GM19463 (cell line): ENCODE results near the gene NEUROD6.
A peak's percentile ranks its signal among the peaks of the same experiment; 100 is the strongest.

Experiments used
- ATAC-seq: cut with Tn5 transposase; IDR thresholded peaks from one replicate; pipeline ENCODE4 v1.9.1; 2021; ENCODE audit warnings: mild to moderate bottlenecking, moderate library complexity; ENCODE audit not compliant: unreplicated experiment

Gene NEUROD6

GRCh38 chr7:31340603-31341002, at the start of gene NEUROD6:
Gene NEUROD6 (minus strand): TSS chr7:31340726. CDS start chr7:31339268, 1,458 bp downstream.
- ATAC-seq = no peak

GRCh38 chr7:31384466-31384865, 43.9 kb upstream of the NEUROD6 start:
- no peak for ATAC-seq

GRCh38 chr7:31382722-31383121, 42.2 kb upstream of the NEUROD6 start:
- ATAC-seq = no peak

DNA sequence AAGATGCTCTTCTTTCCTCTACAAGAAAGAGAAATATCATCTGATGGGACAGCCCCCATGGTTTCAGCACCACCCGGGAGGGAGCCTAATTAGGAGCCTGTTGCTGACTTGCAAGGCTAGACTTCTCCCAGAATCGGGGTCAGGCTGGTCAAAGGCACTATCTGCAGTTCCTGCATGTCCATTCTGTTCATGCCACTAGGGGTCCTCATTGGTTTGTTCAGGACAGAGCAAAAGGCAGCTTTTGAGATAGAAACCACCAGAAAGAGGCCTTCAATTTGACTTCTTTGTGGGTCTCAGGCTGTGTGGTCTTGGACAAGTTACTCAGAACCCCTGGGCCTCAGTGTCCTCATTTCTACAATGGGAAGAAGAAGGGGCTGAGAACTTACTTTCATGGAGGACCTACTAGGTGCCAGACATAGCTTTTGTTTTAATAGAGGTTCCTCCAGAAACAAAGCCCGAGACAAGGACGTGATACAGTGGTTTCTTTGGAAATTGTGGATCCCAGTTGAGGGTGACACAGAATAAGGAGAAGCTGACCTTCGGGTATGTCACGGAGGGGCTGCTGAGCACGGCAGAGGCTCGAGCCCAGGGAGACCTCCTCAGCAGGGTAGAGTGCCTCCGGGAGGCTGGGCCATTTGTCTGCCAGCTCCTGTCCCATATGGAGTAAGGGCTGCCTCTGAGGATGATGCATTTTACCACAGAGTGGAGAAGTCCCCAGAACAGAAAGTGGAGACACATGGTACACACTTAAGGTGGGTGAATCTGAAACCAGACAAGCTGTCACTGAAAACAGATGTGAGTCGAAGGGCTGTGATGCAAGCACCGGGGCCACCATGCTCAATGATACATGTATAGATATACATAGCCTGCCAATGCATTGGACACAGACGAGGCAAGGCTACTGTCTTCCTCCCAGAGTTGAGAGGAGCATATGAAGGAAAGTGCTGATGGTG, 33.1 kb upstream of the NEUROD6 start:
- peak; percentile 74 for ATAC-seq

DNA sequence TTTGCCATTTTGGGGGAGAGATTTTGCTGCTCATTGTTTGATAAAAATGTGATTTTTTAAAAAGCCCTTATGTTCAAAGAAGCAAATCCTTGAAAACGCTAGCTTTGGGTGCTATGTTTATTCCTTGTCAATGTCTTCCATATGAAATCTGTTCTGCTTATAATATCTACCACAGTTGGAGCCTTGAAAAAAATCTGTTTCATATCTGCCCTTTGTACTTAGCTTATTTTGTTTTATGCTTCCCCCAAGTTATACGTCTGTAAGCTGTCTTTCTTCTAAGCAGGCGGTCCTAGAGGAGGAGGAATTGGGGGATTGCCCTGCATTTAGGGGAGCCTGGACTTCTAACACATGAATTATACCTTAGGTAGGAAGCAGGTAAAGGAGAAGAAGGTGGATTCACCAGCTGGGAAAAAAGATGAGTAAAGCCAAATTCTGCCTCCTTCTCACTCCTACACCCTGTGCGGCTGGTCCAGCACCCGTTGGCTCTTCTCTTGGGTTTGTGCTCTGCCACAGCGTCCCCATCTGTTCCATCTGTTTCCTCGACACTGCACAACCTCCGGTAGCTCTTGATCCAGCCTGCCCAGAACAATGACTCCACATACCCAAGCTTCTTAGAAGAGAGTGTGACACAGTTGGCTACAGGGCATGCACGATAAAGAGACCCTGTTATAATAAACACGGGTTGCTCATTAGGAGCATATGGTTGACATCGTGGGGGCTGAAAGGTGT, 31.9 kb upstream of the NEUROD6 start:
- no peak for ATAC-seq

DNA sequence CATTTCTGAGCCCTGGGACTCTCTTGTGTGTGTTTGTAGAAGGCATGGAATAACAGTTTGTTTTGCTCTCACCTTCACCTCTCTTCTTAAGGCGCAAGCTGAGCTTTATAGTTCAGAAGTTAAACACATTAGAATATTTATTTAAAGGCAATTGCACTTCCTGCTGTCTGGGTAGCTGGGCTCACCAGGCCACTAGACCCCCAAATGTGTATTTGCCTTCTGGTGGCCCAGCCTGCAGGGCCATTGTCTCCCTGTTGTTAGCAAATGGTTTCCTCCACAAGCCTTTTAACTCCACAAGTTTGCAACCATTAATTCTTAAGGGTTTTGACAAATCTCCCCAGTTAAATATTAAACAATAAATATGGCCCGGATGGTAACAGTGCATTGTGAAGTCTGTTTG, 31.1 kb upstream of the NEUROD6 start:
- ATAC-seq = no peak

GRCh38 chr7:31370609-31371008, 30.1 kb upstream of the NEUROD6 start:
- no peak for ATAC-seq

DNA sequence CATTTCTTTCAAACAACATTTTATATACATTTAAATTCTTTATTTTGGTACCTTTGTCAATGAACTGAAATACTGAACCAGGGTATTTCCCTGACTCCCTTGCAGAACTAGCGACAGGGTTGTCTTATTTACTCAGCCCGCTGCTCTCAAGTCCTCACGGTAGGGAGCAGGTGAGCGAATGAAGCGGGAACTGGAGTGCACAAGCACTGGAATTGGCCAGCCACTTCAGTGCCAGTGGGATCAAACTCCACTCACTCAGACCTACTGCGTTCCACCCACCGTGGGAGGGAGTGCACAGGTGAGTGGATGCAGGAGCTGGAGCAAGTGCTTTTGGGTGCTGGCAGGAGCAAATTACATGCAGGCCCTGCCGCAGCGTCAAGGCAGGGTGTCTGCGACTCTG, 28.1 kb upstream of the NEUROD6 start:
- no peak for ATAC-seq

DNA sequence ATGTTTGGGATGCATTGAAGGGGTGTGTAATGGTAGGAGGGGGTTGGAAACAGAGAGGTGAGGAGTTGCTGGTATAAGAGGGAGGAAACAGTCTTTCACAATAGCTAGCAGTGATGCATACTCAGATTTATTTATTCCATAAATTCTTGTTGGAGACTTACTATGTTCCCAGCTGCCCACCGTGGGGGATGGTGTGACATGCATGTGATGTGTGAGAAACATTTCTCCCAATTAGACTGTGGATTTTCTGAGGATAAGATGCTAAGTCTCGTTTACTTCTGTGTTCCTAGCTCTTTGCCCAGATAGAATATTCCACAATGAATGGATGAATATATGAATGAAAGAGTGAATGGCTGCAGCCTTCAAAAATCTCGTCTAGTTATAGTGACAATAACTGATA, 23.0 kb upstream of the NEUROD6 start:
- ATAC-seq = no peak

GRCh38 chr7:31363051-31363450, 22.5 kb upstream of the NEUROD6 start:
- ATAC-seq = no peak

GRCh38 chr7:31362401-31362800, 21.9 kb upstream of the NEUROD6 start:
- no peak for ATAC-seq

DNA sequence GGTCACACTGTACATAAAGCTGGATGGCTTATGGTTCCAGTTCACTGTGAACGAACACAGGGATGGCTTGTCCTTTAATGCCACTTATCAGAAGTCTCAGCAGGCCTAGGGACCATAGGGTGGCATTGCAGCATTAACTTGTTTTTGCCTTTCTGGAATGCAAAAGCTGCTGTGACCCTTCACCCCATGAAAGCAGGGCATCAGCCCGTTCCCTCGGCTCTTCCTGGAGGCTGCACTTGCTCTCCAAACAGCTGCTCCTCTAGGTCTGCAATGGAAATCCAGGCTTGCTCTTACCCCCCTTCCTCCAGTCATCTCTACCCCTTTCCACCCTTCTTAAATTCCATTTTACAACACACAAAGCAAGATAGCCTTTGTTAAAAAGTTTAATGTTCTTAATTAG, 17.9 kb upstream of the NEUROD6 start:
- no peak for ATAC-seq

DNA sequence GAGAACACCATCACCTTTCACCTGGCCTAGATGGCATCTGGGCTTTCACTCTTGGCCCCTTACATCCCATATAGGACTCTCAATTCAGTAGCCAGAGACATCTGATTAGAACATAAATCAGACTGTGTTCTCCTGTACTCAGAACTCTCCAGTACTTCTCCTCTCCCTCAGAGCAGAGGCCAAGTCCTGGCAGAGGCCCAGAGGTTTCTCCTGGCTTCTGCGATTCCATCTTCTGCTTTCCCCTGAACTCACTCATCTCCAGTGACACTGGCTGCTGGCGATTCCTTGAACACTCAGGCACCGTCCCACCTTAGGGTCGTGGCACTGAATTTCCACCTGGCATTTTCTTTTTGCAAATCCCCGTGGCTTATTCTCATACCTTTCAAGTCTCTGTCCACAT, 4.9 kb upstream of the NEUROD6 start:
- ATAC-seq = no peak

DNA sequence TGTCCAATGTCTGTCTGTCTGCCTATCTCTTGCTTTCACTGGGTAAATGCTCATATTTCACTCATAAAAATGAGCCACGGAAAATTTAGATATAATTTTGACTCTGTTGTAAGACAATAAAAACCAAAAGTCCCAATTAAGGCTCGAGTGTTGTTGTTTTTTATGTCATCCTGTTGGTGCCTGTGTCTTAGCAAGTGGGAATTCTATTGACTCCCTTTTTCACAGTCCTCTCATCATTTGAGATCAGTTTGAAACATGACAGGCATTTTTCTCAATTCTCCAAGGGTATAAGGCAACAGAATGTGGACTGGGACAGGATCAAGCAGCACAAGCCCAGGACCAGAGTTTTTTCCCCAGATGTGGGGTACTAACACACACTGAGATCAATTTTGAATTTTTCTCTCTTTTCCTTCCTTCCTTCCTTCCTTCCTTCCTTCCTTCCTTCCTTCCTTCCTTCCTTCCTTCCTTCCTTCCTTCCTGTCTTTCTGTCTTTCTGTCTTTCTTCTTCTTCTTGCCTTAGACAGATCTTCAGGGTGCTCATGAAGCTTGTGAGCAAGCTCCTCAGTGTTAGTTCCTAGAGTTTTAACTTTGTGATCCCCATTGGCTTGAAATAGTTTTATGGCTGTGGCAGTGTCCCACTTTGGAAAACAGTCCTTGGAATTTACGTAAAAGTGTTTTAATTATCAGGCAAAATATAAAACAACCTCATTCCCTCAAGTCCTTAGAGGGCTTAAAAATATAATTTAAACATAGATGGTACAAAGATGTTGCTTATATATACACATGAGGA, 3.2 kb upstream of the NEUROD6 start:
- ATAC-seq = no peak

- ATAC-seq = no peak
Observed at GRCh38 chr7:31341141-31341540, 615 bp upstream of the NEUROD6 start.

GRCh38 chr7:31340051-31340450, 475 bp downstream of the NEUROD6 start:
- ATAC-seq = no peak

DNA sequence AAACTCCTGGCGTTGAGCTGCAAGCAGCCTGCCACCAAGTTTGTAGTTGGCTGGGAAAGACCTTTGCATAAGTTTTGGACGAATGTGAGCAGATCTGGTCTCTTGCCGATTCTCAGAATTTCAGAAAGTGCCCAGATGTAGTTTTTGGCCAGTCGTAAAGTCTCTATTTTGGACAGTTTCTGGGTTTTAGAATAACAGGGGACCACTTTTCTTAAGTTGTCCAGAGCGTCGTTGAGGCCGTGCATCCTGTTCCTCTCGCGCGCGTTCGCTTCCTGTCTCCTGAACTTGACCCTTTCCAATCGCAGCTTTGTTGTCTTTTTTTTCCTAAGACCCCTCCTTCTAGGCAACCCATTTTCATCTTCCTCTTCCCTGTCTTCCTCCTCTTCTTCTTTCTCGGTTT, 1.8 kb downstream of the NEUROD6 start:
- ATAC-seq = no peak

GRCh38 chr7:31337002-31337565, 3.4 kb downstream of the NEUROD6 start:
- ATAC-seq = no peak

- no peak for ATAC-seq
Observed at GRCh38 chr7:31336202-31337001, 4.1 kb downstream of the NEUROD6 start.

DNA sequence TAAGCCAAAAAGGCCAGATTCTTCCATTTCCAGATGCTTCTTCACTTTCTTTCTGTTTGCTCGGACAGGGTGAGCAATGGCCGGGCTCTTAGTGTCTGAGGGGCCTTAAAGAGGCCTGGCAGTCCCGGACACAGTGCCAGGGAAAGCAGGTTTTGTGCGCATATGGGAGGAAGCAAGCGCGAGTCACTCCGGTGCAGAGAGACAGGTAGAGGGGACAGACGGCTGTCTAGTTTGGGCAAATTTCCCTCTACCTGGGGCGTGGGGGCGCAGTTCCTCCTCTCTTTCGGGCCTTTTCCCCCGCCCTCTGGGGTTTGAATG, 4.7 kb downstream of the NEUROD6 start:
- ATAC-seq = no peak
